SKM-1 (cell line): ENCODE data around the gene ATF3.

Experiments used
- DNase-seq: peaks from one replicate; lab custom pipeline; 2025; ENCODE audit not compliant: unreplicated experiment; lab: John Stamatoyannopoulos, UW

The ATF3 gene

GRCh38 chr1:212607913-212608391 lies 609 bp upstream of the ATF3 start:
- no peak for DNase-seq

- no peak for DNase-seq
Measured at GRCh38 chr1:212608959-212609700, 569 bp downstream of the ATF3 start.

GRCh38 chr1:212609701-212610574 lies 1.4 kb downstream of the ATF3 start:
- DNase-seq: no peak

- DNase-seq: no peak
Measured at GRCh38 chr1:212610575-212610967, 2.0 kb downstream of the ATF3 start.

DNA sequence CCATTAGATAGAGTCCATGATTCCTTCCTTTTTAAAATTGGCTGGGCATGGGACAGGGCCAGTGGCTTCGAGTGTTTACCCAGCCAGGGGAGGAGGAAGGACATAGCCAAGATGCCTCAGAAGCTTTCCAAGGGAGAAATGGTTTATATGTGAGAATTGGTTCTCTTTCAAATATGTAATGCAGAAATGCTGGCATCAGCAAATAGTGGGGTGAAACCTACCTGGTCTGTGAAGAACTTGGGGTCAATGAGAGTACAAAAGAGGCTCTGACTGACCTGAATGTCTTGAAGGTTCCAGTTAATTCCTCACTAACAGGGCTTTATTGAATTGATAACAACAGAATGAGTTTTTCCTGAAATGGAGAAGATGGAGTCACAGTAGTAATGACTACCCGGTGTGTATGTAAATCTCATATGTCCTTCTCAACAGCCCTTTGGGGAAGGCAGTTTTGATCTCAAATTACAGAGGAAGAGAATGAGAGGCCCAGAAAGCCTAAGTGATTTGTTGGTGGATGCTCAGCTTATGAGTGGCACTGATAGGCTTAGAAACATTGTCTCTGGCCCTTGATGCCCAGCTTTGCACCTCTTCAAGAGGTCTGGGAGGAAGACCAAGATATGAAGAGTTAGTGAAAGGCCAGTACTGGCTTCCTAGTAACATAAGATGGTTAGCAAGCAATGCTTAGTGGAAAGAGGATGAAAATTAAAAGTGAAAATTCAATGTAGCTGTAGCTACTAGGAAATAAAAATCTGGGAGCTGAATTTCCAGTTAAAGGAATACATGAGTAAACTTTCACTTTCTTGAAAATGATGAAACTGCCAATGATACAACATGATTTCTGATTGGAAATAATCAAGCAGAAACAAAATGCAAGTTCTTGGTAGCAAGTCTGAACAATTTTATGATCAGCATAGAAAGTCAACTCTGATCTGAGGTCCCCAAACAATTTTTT lies 2.7 kb downstream of the ATF3 start:
- no peak for DNase-seq

GRCh38 chr1:212612041-212612961 lies 3.7 kb downstream of the ATF3 start:
- no peak for DNase-seq

DNA sequence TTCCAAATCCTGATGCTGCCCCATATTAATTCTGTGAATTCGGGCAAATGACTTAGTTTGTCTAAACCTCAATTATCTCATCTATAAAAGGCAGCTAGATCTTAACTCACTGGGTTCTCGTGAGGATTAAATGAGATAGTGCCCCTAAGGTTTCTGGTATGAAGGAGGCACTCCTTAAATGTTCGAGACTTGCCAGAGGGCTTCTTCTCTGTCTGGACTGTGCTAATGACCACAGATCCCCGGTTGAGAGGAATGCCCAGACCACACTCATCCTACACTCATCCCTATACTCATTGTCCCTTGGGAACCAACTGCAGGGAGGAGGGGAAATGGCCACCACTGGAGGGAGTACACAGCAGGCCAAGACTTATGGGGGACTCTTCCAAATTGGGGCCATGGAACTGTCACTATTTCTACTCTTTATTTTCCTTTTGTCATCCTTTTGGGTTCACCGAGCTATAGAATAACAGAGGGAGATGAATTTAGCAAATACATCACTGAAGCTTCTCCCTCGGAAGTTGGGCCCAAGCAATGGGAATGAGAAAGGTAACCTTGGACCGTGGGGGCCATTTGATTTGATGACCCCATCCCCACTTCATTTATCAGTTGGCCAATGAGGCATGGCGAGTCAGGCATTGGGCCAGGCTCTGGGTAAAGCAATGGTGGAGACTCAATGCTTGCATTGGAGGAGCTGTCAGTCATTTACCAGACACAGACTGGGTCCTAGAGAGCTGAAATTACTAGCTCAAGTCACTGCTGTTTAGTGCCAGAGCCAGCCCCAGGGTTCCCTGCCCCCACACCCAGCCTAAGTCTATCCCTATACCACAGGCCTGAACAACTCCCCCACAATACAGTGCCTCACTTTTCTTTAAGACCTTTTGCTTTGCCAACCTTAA lies 5.1 kb downstream of the ATF3 start:
- DNase-seq: no peak

- DNase-seq: no peak
Measured at GRCh38 chr1:212614453-212615200, 6.1 kb downstream of the ATF3 start.

GRCh38 chr1:212615201-212615470 lies 6.6 kb downstream of the ATF3 start:
- DNase-seq: no peak

DNA sequence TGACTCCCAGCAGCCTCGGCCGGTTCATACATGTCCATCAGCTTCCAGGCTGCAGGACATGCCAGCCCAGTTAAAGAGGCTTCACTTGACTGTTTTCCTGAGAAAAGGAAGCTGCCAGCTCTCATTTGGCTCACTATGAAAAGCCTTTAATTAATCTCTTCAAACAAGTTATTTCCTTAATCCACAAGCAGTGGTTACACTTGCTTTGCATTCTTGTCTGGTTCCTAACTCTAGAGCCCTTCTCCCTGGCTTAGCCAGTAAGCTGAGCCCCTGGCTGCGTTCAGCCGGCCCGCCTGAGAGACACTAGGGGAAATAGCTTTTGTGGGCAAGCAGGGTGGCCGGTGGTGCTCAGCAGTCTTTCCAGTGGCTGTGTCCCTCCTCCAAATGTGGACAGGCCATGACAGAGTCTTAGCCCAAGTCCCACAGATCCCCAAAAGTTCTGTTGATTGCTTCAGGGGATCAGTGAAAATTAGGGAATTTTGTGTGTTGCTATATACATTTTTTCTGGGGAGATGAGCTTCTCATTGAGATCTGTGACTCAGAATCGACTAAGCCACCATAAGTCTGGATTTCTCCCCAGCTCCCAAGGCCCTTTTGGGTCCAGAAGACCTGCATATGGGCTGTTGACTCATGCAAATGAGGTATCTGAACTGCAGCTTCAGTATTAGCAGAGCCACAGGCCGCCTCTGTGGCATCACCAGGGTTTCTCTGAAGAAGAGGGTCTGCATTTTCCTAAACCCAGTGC lies 10.1 kb downstream of the ATF3 start:
- DNase-seq: no peak

DNA sequence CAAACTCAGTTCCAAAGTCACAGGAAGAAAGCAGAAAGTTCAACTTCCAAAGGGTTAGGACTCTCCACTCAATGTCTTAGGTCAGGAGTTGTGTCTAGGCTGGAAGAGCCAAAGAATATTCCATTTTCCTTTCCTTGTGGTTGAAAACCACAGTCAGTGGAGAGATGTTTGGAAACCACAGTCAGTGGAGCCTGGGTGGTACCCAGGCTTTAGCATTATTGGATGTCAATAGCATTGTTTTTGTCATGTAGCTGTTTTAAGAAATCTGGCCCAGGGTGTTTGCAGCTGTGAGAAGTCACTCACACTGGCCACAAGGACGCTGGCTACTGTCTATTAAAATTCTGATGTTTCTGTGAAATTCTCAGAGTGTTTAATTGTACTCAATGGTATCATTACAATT lies 11.7 kb downstream of the ATF3 start:
- no peak for DNase-seq

DNA sequence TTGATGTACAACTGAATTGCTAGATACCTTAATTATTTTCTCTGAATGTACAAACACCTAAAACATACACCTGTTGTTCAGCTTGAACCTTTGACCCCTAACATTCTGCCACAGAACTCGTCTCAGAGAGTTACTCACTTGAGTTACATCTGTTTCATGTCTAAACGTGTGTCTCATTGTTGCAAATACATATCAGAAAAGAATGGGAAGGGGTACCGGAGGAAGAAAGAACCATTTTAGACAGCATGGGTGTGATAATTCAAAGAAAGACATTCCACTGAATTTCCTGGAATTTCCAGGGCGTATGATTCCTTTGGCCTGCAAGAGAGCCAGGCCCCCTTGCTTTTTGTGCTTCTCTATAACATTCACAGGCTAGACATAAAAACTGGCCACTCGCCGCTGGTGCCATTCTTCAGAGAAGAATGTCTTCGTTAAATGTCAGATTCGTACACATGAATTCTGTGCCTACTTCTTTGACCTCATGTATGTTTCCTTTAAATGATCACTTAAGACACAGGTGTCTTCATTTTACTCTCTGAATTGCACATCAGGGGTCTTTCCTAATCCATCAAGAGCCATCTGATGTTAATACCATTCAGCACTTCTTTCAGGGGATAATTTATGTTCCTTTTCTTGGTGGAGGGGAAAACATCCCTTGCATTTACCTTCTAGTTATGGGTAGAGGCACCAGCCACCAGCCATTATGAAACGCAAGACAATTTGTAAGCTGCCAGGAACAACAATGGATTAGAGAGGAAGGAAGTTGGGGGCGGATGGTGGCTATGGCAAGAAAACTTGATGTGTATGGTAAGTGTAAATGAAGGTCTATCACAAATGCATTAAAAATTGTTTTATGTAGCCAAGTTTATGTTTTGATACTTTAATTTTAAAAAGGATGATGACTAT lies 12.7 kb downstream of the ATF3 start:
- no peak for DNase-seq

DNA sequence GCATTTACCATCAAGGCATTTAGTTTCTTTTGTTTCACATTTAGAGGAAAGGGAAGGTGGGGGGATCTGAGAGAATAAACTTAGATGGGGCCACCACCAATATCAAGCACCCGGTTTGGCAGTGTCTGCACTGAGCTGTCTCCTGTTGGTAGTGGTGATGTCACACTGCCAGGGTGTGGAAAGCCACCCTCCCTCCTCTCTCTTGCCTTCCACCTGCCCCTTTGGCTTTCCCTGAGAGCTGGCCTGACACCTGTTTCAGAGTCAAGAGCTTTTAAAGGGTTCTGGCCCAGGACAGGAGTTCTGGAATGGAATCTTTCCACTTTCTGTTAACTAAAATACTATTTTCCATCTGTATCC lies 13.4 kb downstream of the ATF3 start:
- no peak for DNase-seq

- DNase-seq: no peak
Measured at GRCh38 chr1:212622467-212622866, 13.9 kb downstream of the ATF3 start.

GRCh38 chr1:212622906-212623305 lies 14.3 kb downstream of the ATF3 start:
- DNase-seq: no peak

DNA sequence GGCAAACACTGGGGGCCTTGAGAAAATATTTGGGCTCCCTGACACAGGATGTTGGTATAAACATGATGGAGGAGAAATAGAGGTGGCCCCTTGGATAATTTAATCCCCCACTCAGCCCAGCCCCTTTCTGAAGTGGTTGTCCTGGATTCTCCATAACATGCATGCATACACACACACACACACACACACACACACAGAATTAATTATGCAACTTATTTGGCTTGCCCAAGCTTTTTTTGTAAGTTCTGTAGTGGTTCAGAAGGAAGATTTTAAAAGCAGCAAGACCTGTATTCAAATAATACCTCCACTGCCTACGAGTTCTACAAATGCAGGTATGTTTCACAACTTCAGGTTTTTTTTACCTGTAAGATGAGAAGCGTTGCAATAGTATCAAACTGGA lies 15.0 kb downstream of the ATF3 start:
- DNase-seq: no peak

DNA sequence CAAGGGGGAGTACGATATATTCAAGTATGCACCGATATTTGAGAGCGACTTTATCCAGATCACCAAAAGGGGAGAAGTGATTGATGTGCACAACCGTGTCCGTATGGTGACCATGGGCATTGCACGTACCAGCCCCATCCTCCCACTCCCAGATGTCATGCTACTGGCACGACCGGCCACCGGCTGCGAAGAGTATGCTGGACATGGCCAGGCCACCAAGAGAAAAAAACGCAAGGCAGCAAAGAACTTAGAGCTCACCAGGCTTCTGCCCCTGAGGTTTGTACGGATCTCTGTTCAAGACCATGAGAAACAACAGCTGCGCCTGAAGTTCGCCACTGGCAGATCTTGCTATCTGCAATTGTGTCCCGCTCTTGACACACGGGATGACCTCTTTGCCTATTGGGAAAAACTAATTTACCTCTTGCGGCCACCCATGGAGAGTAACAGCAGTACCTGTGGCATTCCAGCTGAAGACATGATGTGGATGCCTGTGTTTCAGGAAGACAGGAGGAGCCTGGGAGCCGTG lies 16.5 kb downstream of the ATF3 start:
- DNase-seq: no peak
